Inflammatory macrophage treated with lipopolysaccharide for 1 hour (primary cell): ENCODE measurements around the gene REEP2.
A peak's percentile ranks its signal among the peaks of the same experiment; 100 is the strongest.
"Not testable (repeated sequence)": the region's sequence is repeated elsewhere in the genome, so short reads cannot be mapped to it uniquely, and the experiment has no call there.

ENCODE experiments used
- DNase-seq, 2 donors: peaks; one replicate each; pipeline ENCODE4 v3.0.0-alpha.2; 2020 to 2022

Gene REEP2

GRCh38 chr5:138466125-138466899 is 27.5 kb downstream of the REEP2 start:
- no peak for DNase-seq

DNA sequence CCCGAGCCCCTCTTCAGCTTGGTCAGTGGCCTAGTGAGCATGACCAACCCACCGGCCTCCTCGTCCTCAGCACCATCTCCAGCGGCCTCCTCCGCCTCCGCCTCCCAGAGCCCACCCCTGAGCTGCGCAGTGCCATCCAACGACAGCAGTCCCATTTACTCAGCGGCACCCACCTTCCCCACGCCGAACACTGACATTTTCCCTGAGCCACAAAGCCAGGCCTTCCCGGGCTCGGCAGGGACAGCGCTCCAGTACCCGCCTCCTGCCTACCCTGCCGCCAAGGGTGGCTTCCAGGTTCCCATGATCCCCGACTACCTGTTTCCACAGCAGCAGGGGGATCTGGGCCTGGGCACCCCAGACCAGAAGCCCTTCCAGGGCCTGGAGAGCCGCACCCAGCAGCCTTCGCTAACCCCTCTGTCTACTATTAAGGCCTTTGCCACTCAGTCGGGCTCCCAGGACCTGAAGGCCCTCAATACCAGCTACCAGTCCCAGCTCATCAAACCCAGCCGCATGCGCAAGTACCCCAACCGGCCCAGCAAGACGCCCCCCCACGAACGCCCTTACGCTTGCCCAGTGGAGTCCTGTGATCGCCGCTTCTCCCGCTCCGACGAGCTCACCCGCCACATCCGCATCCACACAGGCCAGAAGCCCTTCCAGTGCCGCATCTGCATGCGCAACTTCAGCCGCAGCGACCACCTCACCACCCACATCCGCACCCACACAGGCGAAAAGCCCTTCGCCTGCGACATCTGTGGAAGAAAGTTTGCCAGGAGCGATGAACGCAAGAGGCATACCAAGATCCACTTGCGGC is 28.2 kb downstream of the REEP2 start:
- DNase-seq = no peak

DNA sequence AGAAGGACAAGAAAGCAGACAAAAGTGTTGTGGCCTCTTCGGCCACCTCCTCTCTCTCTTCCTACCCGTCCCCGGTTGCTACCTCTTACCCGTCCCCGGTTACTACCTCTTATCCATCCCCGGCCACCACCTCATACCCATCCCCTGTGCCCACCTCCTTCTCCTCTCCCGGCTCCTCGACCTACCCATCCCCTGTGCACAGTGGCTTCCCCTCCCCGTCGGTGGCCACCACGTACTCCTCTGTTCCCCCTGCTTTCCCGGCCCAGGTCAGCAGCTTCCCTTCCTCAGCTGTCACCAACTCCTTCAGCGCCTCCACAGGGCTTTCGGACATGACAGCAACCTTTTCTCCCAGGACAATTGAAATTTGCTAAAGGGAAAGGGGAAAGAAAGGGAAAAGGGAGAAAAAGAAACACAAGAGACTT is 28.9 kb downstream of the REEP2 start:
- DNase-seq = no peak

GRCh38 chr5:138468133-138468965 is 29.5 kb downstream of the REEP2 start:
- peak; percentile 30 to 37 for DNase-seq

- no peak for DNase-seq
Observed at GRCh38 chr5:138468966-138469539, 30.2 kb downstream of the REEP2 start.

- no peak for DNase-seq
Observed at GRCh38 chr5:138469540-138470321, 30.9 kb downstream of the REEP2 start.

GRCh38 chr5:138470322-138471051 is 31.6 kb downstream of the REEP2 start:
- no peak for DNase-seq

- DNase-seq = no peak
Observed at GRCh38 chr5:138471052-138471361, 32.1 kb downstream of the REEP2 start.

DNA sequence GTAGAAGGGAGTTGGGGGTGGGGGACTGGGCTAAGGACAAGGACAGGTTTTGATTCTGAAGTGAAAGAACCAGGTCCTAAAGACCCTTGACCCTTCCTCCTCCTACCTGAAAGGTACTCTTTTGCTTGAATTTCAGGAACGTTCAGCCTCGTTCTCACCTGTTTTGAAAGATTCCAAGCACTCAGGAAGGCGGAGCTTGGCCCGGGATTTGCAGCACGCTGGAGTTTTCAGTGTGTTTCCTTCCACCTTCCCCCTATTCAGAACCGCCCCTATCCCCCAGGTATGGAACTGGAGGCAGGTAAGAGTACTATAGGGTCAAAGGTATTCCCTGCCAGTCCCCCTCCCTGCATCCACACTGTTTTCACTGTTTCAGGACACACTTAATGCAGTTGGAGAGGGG is 33.5 kb downstream of the REEP2 start:
- DNase-seq = no peak

GRCh38 chr5:138473151-138473550 is 34.3 kb downstream of the REEP2 start:
- DNase-seq = not testable (repeated sequence)

DNA sequence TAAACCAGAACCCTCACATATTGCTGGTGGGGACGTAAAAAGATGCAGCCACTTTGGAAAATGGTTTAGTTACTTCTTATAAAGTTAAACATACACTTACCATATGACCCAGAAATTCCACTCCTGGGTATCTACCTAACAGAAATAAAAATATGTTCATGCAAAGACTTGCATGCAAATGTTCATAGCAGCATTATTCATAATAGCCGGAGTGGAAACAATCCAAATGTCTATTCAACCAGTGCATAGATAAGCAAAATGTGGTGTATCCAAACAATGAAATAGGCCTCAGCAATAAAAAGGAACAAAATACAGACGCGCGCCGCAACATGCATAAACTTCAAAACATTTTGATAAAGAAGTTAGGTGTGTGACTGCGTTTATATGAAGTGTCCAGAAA is 38.1 kb downstream of the REEP2 start:
- no peak for DNase-seq

DNA sequence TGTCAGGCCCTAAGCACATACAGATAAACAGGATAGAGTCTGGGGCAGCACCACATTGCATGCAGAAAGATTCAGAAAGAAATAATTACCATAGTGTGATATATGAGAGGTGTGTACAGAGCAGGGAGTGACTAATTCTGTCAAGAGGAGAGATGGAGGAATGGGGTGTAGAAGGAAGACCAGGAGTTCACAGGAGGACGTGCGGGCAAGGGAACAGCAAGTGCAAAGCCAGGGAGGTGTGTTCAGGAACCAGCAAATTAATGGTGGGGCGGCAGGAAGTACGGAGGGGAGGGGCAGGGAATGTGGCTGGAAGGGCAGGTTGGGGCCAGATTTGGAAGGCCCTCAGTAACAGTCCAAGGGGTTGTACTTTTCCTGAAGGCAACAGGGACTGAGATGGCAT is 43.8 kb downstream of the REEP2 start:
- DNase-seq = no peak

DNA sequence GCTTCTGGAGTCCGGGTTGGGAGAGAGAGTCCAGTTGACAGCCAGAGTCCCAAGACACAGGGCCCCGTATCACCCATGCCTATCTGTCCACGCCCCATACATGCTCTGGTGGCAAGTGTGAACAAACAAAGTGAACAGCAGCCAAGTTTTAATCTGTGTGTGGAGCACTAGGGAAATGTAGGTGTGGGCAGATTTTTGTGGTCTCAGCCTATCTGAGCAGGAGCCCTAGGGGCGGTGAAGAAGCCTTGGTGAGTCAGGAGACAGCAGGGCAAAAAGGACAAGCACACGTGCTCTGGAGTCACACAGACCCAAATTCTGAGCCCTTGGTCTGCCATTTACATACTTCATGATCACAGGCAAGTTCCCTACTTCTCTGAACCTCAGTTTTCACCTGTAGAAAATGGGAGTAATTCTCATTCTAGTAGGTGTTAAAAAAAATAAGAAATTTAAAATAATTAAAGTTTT is 49.7 kb downstream of the REEP2 start:
- DNase-seq = no peak

DNA sequence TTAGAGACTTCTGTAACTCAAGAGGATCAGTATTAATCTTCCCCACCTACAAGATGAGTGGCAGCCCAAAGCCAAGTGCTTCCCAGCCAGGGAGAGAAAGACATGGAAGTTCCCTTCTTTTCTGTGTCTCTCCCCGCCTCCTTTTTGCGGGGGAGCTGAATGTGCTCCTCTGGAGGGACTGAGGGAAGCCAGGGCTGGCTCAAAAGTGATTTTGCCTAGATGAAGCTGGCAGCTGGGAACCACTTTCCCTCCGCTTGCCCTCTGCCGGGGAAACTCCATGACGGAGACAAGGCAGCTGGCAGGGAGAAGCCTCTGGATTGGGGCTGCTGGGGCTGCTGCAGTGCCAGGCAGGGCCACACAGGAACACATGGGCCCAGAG is 50.8 kb downstream of the REEP2 start:
- DNase-seq = no peak

DNA sequence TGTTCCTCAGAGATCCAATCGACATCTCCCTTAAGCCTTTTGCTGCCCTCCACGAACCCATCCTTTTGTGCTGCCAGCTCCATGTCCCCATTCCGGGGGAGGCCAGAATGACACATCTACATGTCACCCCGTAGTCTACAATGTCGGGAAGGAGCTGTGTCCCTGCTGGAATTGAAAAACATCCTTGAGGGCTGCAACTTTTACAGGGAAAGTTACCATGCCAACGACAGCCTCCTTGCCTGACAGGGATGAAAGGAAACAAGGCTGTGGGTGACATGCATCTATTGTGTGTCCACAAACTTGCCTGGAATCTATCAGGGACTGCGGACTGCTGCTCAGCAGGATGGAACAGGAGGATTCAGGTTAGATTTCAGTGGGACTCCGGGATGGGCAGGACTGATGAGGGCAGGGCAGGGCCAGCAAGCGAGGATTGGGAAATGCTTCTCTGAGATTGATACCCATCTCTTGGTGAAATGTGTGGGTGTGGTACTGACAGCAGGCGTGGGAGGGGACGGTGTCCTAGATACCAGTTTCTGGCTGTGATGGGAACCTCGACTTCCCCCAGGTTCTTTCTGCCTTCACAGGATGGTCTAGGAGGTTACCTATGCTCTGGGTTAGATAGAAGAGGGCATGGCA is 51.9 kb downstream of the REEP2 start:
- DNase-seq = no peak

DNA sequence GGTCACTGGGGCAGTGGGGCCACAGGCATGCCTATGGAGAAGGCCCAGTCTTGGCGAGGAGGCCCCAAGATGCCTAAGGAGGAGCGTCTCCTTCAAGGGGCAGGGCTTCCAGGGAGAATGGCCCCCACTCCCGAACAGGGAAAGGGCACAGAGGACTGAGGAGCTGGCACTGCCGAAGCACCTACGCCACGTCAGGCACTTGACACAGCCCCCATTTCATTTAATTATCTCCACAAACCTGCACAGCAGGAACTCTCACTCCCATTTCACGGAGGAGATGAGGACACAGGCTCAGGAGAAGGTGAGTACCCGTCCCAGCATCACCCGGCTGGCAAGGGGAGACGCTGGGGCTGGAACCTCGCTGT is 52.4 kb downstream of the REEP2 start:
- DNase-seq = no peak

DNA sequence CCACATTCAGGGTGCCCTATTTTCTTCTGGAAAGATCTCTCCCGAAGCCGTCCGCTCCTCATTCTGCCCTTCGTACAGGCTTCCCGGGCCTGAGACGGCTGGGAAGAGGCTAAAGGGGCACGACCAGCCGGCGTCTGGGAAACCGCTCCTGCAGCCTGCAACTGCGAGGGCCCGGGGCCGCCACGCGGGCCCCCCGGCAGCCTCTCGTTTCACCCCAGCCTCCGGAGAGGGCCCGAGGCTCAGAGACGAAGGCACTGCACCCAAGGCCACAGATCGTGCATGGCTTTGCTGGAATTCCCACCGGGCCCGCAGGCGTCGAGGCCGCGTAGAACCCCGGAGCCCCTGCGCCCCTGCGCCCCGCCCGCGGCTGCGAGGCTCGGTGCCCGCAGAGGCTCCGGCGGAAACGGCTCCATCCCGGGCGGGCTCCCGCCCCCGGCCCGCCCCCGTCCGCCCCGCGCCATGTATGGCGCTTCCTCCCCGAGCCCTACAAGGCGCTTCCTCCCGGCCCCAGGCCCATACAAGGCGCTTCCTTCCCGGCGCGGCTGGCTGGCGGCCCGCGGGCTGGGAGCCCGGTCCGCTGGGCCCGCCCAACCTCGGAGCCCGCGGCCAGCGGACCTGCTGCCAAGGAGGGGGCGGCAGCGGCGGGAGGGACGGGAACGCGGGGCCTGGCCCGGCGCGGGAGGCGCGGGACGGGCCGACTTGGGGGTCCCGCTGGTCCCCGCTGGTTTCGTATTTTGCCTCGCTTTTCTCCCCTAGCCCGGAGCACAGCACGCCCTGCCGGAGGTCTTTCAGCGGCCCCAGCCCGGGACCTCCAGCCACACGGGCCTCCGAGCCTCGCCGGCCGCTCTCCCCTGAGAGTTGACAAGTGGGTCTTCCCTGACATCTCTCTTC is 53.1 kb downstream of the REEP2 start:
- peak; percentile 73 to 83 for DNase-seq

- no peak for DNase-seq
Observed at GRCh38 chr5:138492560-138493045, 53.7 kb downstream of the REEP2 start.

- no peak for DNase-seq
Observed at GRCh38 chr5:138495351-138495750, 56.5 kb downstream of the REEP2 start.
